GM19238 (cell line): Measurements from ENCODE around the gene FBXL13.

ENCODE experiments used
- DNase-seq: peaks from one replicate; pipeline ENCODE4 v3.0.0; 2011; ENCODE audit warnings: low spot score; ENCODE audit not compliant: insufficient read length

Gene FBXL13

DNA sequence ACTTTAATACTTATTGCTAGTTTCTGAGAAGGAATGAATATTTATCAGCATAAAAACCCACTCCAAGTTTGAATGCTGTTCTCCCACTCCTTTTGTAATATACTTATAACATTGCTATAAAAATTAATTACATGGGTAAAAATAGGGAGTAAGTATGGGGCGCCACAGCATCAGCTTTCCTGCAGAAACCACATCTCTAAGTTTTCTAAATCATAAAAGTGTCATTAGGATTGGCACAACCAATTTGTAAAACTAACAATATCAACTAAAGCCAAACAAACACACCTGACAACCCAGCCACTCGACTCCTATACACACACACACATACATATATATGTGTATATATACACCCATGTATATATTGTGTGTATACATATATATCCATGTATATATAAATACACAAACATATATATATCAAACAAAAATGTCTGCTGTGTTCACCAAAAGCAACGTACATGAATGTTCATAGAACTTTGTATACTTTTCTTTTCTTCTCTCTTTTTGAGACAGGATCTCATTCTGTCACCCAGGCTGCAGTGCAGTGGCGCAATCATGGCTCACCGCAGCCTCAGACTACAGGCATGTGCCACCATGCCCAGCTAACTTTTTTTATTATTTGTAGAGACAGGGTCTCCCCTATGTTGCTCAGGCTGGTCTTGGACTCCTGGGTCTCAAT lies 176.6 kb downstream of the FBXL13 start:
- DNase-seq, result no peak

- no peak for DNase-seq
Observed at GRCh38 chr7:102897211-102897631, 177.4 kb downstream of the FBXL13 start.

- DNase-seq, result no peak
Observed at GRCh38 chr7:102896585-102896984, 178.0 kb downstream of the FBXL13 start.

DNA sequence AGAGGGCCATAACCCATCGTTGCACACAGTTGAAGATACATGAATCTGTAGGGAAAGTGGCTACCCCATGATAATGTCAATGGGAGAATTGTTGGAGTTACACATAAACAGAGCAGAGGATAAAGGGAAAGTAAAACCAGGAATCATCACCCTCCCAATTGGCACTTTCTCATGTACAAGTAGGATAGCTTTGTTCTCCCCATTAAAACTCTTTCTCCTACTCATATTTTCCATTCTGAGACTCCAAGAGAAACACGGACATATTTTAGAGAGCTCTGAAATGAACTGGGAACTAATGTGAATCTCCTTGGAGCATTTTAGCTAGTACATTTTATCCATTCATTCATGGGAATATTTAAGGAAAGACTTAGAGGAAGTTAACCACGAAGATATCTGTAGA lies 179.0 kb downstream of the FBXL13 start:
- DNase-seq, result no peak

DNA sequence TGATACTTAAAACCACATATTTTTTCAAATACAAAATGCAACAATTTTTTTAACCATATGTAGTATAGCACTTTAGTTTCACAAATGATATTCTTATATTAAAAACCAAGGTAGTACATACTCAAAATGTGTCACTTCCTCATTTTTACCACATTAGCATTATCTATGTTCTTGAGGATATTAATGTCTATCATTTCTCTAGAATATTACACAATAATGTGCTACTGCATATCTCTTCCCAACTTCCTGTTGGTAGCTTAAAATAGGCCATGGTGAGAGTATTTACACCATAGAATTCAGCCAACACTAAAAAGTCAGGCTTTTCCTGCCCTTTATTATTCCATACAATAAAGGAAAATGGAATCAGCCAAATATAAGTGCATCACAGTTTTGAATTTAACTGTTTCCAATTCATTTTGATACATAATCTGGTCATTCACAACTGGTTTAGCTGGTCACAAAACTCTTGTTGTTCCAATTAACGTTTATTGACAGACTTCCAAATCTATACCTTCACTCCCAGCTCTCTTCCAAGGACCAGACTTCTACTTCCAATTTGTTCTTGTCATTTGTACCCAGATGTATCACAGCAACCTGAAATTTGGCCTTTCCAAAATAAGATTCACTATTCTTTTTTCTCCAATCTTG lies 181.8 kb downstream of the FBXL13 start:
- no peak for DNase-seq

DNA sequence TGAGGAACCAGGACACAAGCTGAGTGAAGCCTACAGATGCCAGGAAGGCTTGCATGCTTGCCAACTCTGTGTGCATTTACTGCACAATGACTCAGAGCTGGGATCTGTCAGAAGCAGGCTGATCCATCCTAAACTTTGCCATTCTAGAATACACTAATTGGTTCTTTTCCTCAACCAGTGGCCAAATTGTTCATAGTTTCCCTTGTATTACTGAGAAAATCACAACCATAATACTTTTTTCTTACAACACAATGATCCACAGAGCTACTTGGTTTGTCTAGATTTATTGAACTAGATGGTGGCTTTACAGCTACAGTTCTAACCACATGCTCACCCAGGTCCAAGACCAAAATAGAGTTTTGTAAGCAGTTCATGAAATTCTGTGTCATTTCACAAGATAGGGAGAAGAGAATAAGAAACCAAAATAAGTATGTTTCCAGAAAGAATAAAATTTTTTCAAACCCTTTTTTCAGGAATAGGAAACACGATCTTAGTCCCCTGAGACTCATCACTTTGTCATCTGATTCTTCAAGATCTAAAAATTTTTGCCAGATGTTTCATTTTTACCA lies 182.8 kb downstream of the FBXL13 start:
- DNase-seq, result no peak

DNA sequence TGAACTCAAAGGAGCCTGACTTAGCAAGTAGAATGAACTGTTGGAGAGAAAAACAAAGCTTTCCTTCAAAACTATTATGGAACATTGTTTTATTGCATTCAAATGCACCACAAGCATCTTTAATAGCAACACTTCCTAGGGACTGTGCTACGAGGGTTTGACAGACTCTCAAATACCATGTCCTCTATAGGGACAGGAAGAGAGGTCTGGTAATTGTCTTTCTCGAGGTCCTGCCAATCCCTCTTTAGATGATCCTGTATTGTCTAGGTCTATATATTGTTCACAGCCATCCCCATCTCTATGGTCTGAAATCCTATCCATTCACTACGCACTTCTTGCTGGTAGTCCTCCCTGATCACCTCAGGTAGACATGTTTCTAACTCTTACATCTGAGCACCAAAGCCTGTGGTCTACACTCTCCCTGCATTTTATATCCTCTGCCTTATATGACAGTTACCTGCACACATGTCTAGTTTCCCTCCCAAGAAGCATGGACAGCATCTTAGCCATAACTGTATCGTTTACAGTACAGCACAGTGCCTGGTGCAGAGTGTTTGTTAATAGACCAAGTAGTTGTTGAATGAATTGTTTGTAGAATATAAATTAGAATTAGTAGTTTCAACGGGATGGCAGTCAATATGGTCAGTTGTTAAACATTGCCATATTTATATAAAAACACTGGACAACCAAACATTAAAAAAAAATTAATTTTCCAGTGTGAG lies 183.5 kb downstream of the FBXL13 start:
- no peak for DNase-seq

GRCh38 chr7:102890292-102890970 lies 184.2 kb downstream of the FBXL13 start:
- no peak for DNase-seq

GRCh38 chr7:102889851-102890250 lies 184.7 kb downstream of the FBXL13 start:
- no peak for DNase-seq

DNA sequence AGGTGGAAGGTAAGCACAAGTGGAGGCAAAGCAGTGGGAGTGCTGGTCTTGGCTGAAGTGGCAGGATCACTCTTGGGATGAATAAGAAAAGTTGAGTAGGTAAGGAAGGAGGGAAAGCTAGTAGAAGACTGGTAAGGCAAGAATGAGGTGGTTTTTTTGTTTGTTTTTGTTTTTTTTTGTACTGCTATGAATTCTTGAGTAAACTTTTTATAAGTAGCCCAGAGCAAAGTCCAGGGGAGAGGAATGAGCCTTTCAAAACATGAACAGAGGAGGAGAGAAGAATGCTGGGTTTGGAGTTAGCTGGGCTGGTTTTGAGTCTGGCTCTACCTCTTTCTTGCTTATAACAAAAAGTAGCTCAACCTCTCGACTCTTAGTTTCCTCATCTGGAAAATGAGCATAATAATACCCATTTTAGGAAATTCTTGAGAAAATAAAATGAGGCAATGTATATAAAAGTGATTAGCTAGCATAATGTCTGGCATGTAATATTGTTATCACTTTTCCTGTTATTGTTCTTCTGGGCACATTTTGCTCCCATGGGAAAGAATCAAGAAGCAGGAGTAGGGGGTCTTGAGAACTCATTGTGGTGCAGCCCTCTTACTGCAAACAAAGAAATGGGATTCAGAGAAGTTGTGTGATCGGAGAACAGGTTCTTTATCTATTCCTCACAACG lies 185.9 kb downstream of the FBXL13 start:
- no peak for DNase-seq

- DNase-seq, result no peak
Observed at GRCh38 chr7:102883098-102883860, 191.3 kb downstream of the FBXL13 start.

GRCh38 chr7:102875700-102876295 lies 198.8 kb downstream of the FBXL13 start:
- DNase-seq, result no peak

- no peak for DNase-seq
Observed at GRCh38 chr7:102874966-102875365, 199.6 kb downstream of the FBXL13 start.

DNA sequence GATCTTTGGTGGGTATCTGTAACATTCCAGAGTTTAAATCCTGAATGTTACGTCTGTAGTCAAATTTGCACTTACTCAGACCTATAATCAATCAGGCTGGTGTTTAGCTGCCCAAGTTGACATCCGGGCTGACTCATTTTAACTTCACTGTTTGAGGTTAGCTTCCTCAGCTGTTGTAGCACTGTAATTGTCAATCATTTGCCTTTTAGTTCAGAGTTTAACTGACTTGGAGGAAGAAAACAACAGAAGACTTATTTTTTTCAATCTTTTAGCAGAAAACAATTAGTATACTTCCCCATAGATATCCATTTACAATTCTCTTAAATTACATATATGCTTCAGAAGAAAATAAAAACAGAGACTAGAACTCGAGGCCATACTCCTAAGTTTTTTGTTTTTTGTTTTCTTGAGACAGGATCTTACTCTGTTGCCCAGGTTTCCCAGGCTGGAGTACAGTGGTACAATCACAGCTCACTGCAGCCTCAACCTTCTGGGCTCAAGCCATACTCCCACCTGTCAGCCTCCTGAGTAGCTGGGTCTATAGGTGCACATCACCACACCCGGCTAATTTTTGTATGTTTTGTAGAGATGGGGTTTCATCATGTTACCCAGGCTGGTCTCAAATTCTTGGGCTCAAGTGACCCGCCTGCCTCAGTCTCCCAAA lies 200.3 kb downstream of the FBXL13 start:
- DNase-seq, result peak; percentile 42

DNA sequence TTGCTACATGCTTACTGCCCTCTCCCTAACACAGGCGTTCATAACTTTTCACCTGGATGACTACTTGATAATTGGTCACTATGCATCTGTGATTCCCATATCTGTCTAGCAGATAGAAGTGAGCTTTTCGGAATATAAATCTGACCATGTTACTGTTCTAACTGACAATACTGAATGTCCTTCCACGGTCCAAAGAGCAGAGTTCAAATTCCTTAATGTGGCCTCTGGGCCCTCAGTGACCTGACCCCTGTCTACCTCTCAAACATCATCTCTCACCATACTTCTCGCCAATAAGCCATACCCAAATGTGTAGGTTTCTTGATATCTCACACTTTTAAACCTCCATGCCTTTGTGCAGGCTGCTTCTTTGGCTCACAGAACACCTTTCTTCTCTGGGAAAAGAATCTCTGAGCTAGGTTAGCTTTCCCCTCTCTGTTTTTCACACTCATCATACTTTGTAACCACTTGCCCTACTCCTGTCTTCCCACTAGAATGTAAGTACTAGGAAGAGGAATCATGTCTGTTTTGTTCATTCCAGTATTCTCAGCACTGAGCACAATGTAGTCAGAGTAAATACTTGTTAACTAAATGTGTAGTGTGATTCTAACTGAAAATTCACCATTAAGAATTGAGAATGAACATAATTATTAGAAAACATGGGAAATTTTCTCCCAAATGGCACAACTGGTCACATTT lies 201.0 kb downstream of the FBXL13 start:
- DNase-seq, result no peak

GRCh38 chr7:102872460-102872859 lies 202.1 kb downstream of the FBXL13 start:
- no peak for DNase-seq

DNA sequence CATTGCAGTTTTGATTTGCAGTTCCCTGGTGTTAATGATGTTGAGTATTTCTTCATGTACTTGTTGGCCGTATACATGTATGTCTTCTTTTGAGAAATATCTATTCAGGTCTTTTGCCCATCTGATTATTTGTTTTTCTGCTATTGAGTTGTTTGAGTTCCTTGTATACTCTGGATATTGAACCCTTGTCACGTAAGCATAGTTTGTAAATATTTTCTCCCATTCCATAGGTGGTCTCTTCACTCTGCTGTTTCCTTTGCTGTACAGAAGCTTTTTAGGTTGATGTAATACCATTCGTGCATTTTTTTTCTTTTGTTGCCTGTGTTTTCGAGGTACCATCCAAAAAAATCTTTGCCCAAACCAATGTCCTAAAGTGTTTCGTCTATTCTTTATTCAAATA lies 205.4 kb downstream of the FBXL13 start:
- DNase-seq, result no peak

DNA sequence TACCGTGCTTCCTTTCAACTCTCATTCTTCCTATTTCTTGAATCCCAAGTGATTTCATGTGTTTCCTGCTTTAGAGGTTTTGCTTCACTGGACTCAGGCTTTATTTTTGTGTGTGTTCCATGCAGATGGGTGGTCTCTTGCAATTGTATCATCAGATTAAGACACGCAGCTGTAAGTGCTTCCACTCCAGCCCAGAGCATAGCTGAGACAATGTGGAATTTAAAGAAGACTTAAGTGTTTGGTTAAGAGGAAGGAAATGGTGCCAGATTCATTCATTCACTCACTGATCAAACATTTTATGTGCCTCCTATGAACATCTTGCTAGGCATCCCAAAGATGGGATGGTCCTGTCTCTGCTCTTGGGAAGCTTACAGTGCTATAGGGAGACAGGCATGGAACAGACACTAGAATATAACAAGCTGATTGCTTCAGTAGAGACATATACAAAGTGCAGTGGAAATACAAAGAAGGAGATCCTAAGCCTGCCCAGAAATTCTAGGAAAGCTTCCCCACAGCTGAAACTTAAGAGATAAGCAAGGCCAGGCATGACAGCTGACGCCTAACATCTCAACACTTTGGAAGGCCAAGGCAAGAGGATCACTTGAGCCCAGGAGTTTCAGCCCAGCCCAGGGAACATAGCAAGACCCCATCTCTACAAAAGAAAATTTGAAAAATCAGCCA lies 207.9 kb downstream of the FBXL13 start:
- DNase-seq, result no peak
